CD4-positive, alpha-beta T cell (primary cell): Measurements from ENCODE around the gene PRDM16. TPM values are rescaled to one million over a fixed set of nuclear protein-coding genes. Genes with fewer than 3 reads are reported as not detected.

Source experiments
- ATAC-seq: fragments of 200-7000 bp; cut with Tn5 transposase; one replicate; pipeline ENCODE4 v1.10.0; 2022; ENCODE audit warnings: mild to moderate bottlenecking; ENCODE audit not compliant: poor library complexity
- CTCF ChIA-PET: fragments of 350-600 bp; sonication (Branson Sonifier 250); formaldehyde crosslinking; loops from one replicate; lab custom pipeline; 2021; ENCODE audit warnings: antibody characterized with exemption, inconsistent platforms; lab: Charles Lee
- POLR2A ChIA-PET: fragments of 350-600 bp; sonication (Branson Sonifier 250); formaldehyde crosslinking; loops from one replicate; lab custom pipeline; 2021; ENCODE audit warnings: antibody characterized with exemption, inconsistent platforms; lab: Charles Lee
- DNase-seq, 14 experiments: peaks; one replicate each; pipeline ENCODE4 v3.0.0-alpha.2; 2013 to 2020; ENCODE audit warnings: mixed read lengths in 2 of 14
- H3K27ac ChIP-seq, 2 donors: one replicate each; pipeline versions ENCODE4 v1.5.1 to v1.7.0; 2013; ENCODE audit warnings: low read length in 2 of 2, low read depth in 1 of 2, mild to moderate bottlenecking in 1 of 2
- H3K27me3 ChIP-seq, 2 experiments: 1 replicate in 1 of 2; 2 replicates in 1 of 2; pipeline versions ENCODE4 v1.6.1 to v1.7.0; 2013; ENCODE audit warnings: low read length in 2 of 2, control low read depth in 1 of 2, mild to moderate bottlenecking in 1 of 2, moderate library complexity in 1 of 2; ENCODE audit not compliant: insufficient read depth in 2 of 2, control insufficient read depth in 1 of 2
- H3K36me3 ChIP-seq: one replicate; pipeline ENCODE4 v1.6.1; 2013; ENCODE audit warnings: low read length, control low read depth; ENCODE audit not compliant: insufficient read depth
- H3K4me1 ChIP-seq: one replicate; pipeline ENCODE4 v1.6.1; 2013; ENCODE audit warnings: low read length, control low read depth; ENCODE audit not compliant: insufficient read depth
- H3K4me3 ChIP-seq: one replicate; pipeline ENCODE4 v1.5.1; 2013; ENCODE audit warnings: mild to moderate bottlenecking, low read length, moderate library complexity
- H3K9me3 ChIP-seq, 2 experiments: 1 replicate in 1 of 2; 2 replicates in 1 of 2; pipeline versions ENCODE4 v1.6.1 to v1.7.0; 2013; ENCODE audit warnings: low read length in 2 of 2, mild to moderate bottlenecking in 2 of 2, control low read depth in 1 of 2, moderate library complexity in 1 of 2; ENCODE audit not compliant: control insufficient read depth in 1 of 2, insufficient read depth in 1 of 2
- H3K27ac Mint-ChIP-seq: one replicate; pipeline ENCODE4 v1.8.0; 2020; ENCODE audit warnings: mixed read lengths
- H3K27me3 Mint-ChIP-seq: one replicate; pipeline ENCODE4 v1.8.0; 2021; ENCODE audit warnings: mixed read lengths
- H3K36me3 Mint-ChIP-seq: one replicate; pipeline ENCODE4 v1.8.0; 2021; ENCODE audit warnings: low read depth, mixed read lengths
- H3K4me1 Mint-ChIP-seq: one replicate; pipeline ENCODE4 v1.8.0; 2021; ENCODE audit warnings: low read depth, mixed read lengths
- H3K4me3 Mint-ChIP-seq: one replicate; pipeline ENCODE4 v1.8.0; 2020; ENCODE audit warnings: mild to moderate bottlenecking, mixed read lengths
- H3K9me3 Mint-ChIP-seq: one replicate; pipeline ENCODE4 v1.8.0; 2020; ENCODE audit warnings: mixed read lengths
- CTCF ChIP-seq: fragments of 200-600 bp; IDR thresholded peaks from one replicate; pipeline ENCODE4 v1.8.0; 2022; ENCODE audit warnings: antibody characterized with exemption, mild to moderate bottlenecking
- intact Hi-C, 2 experiments: fragments of 100-400 bp; cut with DNase I in 1 of 2; cut with micrococcal nuclease in 1 of 2; formaldehyde crosslinking; loops; one replicate each; pipeline versions ENCODE4 v1.15.1 to v1.9.0; 2023 to 2025; cut with DNase I, micrococcal nuclease
- total RNA-seq, 174 experiments: library from RNA in 2 of 174; stranded (reverse) in 2 of 174; gene quantifications; one replicate each; pipeline ENCODE4 v1.2.3 and lab custom pipeline; 2021 to 2026

PRDM16 gene
- total RNA-seq, 2 experiments from 2014 or later = not detected

- Mint-ChIP-seq H3K36me3 (no peaks in the 10 kb centered on the region), H3K9me3 (no peaks in the 10 kb centered on the region), H3K4me1 (no peaks in the 10 kb centered on the region), H3K27ac (no peak overlapping the region), H3K4me3 (peak overlapping the region; percentile 54), H3K27me3 (peaks cover 26% of the 10 kb centered on the region)
- Histone ChIP-seq H3K27me3 (peaks cover 46 to 70% of the 10 kb centered on the region in 2 experiments), H3K36me3 (no peaks in the 10 kb centered on the region), H3K4me1 (peaks cover 15% of the 10 kb centered on the region), H3K4me3 (peak overlapping the region; percentile 3), H3K9me3 (peaks cover 0 to 31% of the 10 kb centered on the region in 2 experiments), H3K27ac (no peak overlapping the region)
- ATAC-seq = peak; percentile 26
- no peak for DNase-seq
- TF ChIP-seq CTCF = no peak
- intact Hi-C loops = no loop called here
- ChIA-PET CTCF (no interaction called here), POLR2A (no interaction called here)
Observed at GRCh38 chr1:3069491-3070308, 697 bp downstream of the PRDM16 start.

GRCh38 chr1:3070309-3070643 is 1.3 kb downstream of the PRDM16 start:
- H3K9me3 Mint-ChIP-seq = no peaks in the 10 kb centered on the region
- TF ChIP-seq CTCF = no peak
- no peaks in the 10 kb centered on the region for H3K36me3 ChIP-seq
- POLR2A ChIA-PET = no interaction called here
- no peak overlapping the region for H3K4me3 Mint-ChIP-seq
- H3K27me3 Mint-ChIP-seq = peaks cover 27% of the 10 kb centered on the region
- no peak overlapping the region for H3K27ac Mint-ChIP-seq
- ATAC-seq (no peak), DNase-seq (no peak)
- CTCF ChIA-PET = no interaction called here
- H3K27ac ChIP-seq = no peak overlapping the region
- no peaks in the 10 kb centered on the region for H3K36me3 Mint-ChIP-seq
- peaks cover 15% of the 10 kb centered on the region for H3K4me1 ChIP-seq
- H3K9me3 ChIP-seq = peaks cover 0 to 34% of the 10 kb centered on the region in 2 experiments
- H3K27me3 ChIP-seq = peaks cover 46 to 76% of the 10 kb centered on the region in 2 experiments
- intact Hi-C loops = no loop called here
- H3K4me1 Mint-ChIP-seq = no peaks in the 10 kb centered on the region
- H3K4me3 ChIP-seq = no peak overlapping the region

DNA sequence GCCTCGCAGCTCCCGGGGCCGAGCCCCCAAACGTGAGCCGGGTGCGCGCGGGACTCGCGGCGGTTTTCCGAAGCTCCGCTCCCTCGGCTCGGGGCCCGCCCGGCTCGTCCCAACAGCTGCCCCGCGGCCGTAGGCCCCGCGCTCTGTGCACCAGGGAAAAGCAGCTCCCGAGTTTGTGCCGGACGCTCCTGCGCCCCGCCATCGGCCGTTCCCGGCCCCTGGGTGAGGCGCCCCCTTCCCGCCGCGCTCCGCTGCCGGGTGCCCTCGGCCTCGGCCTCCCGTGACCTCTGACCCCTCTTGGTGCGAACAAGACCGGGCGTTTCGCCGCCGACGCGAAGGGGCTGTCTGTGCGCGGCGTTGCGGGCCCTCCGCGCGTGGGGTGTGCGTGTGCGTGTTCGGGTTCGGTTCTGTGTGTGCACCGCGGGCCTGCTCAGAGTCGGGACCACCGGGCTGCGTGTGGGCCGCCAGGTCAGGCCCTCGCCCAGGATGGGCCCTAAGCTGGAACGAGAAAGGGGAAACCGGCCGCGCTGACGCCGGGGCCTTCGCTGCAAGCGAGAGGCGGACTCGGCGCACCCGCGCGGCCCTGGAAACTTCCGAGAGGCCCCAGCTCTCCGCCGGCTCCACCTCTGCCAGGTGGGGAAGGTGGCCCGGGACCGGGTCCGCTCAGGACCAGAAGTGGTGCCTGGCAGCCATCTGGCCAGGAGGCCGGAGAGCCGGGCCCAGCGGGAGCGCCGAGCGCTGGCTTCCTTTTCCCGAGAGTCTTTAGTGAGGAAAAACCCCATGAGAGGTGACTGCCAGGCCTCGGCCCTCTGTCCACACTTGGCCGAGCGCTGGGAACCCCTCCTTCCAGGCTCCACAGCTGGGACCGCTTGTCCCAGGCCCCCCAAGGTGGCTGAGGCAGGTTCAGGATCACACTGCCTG is 1.9 kb downstream of the PRDM16 start:
- ATAC-seq (no peak), DNase-seq (no peak)
- no peak for TF ChIP-seq CTCF
- CTCF ChIA-PET = no interaction called here
- no peak overlapping the region for H3K27ac ChIP-seq
- H3K9me3 Mint-ChIP-seq = no peaks in the 10 kb centered on the region
- POLR2A ChIA-PET = no interaction called here
- H3K9me3 ChIP-seq = peaks cover 0 to 34% of the 10 kb centered on the region in 2 experiments
- H3K27ac Mint-ChIP-seq = no peak overlapping the region
- H3K27me3 ChIP-seq = peaks cover 43 to 71% of the 10 kb centered on the region in 2 experiments
- H3K4me3 ChIP-seq = no peak overlapping the region
- no peaks in the 10 kb centered on the region for H3K36me3 Mint-ChIP-seq
- H3K27me3 Mint-ChIP-seq = peaks cover 23% of the 10 kb centered on the region
- H3K4me1 ChIP-seq = peaks cover 15% of the 10 kb centered on the region
- H3K4me3 Mint-ChIP-seq = peak overlapping the region; percentile 25
- no peaks in the 10 kb centered on the region for H3K4me1 Mint-ChIP-seq
- no peaks in the 10 kb centered on the region for H3K36me3 ChIP-seq
- intact Hi-C loops = no loop called here
